Activated CD8-positive, alpha-beta T cell treated with anti-CD3 and anti-CD28 coated beads for 36 hours (primary cell): ENCODE measurements around the gene APOC3. TPM values are rescaled to one million over a fixed set of nuclear protein-coding genes. Genes with fewer than 3 reads are reported as not detected.

ENCODE experiments used
- ATAC-seq: fragments of 200-7000 bp; cut with Tn5 transposase; one replicate; pipeline ENCODE4 v1.10.0; 2021; ENCODE audit warnings: mild to moderate bottlenecking, moderate library complexity
- CTCF ChIA-PET: fragments of 350-600 bp; sonication (Branson Sonifier 250); formaldehyde crosslinking; loops from one replicate; lab custom pipeline; 2021; ENCODE audit warnings: antibody characterized with exemption; lab: Charles Lee
- POLR2A ChIA-PET: fragments of 350-600 bp; sonication (Branson Sonifier 250); formaldehyde crosslinking; loops from one replicate; lab custom pipeline; 2021; ENCODE audit warnings: antibody characterized with exemption; lab: Charles Lee
- DNase-seq: peaks from one replicate; pipeline ENCODE4 v3.0.0-alpha.2; 2020
- H3K27ac Mint-ChIP-seq: one replicate; pipeline ENCODE4 v1.8.0; 2021; ENCODE audit warnings: mild to moderate bottlenecking, mixed read lengths
- H3K27me3 Mint-ChIP-seq: one replicate; pipeline ENCODE4 v1.8.0; 2021; ENCODE audit warnings: mixed read lengths
- H3K36me3 Mint-ChIP-seq: one replicate; pipeline ENCODE4 v1.8.0; 2021; ENCODE audit warnings: low read depth, mixed read lengths
- H3K4me1 Mint-ChIP-seq: one replicate; pipeline ENCODE4 v1.8.0; 2021; ENCODE audit warnings: low read depth, mixed read lengths
- H3K4me3 Mint-ChIP-seq: one replicate; pipeline ENCODE4 v1.8.0; 2021; ENCODE audit warnings: mild to moderate bottlenecking, moderate library complexity, mixed read lengths
- H3K9me3 Mint-ChIP-seq: one replicate; pipeline ENCODE4 v1.8.0; 2021; ENCODE audit warnings: mixed read lengths
- CTCF ChIP-seq: fragments of 200-600 bp; IDR thresholded peaks from one replicate; pipeline ENCODE4 v1.8.0; 2022; ENCODE audit warnings: antibody characterized with exemption, mild to moderate bottlenecking
- intact Hi-C: fragments of 100-400 bp; cut with micrococcal nuclease; formaldehyde crosslinking; loops from one replicate; pipeline ENCODE4 v1.10.0; 2022
- total RNA-seq, 2 experiments: library from RNA; stranded (reverse); gene quantifications; one replicate each; pipeline ENCODE4 v1.2.3, GENCODE V29; 2021

Gene APOC3
- total RNA-seq, 2 experiments from 2014 or later: not detected

GRCh38 chr11:116828632-116829524, 829 bp upstream of the APOC3 start:
- intact Hi-C loops: no loop called here
- CTCF ChIA-PET: no interaction called here
- Mint-ChIP-seq H3K27ac (no peak overlapping the region), H3K27me3 (no peaks in the 10 kb centered on the region), H3K4me3 (no peak overlapping the region), H3K36me3 (no peaks in the 10 kb centered on the region), H3K9me3 (no peaks in the 10 kb centered on the region), H3K4me1 (no peaks in the 10 kb centered on the region)
- POLR2A ChIA-PET: no interaction called here
- no peak for TF ChIP-seq CTCF
- DNase-seq (no peak), ATAC-seq (no peak)

GRCh38 chr11:116830184-116830912, 641 bp downstream of the APOC3 start:
- CTCF ChIA-PET: no interaction called here
- intact Hi-C loops: no loop called here
- POLR2A ChIA-PET: interaction anchor here (1.0 kb wide), 1 partner anchor 8 kb away, joined by 3 read pairs; no protein-coding TSS in a partner anchor
- no peak for TF ChIP-seq CTCF
- Mint-ChIP-seq H3K27ac (no peak overlapping the region), H3K4me1 (no peaks in the 10 kb centered on the region), H3K9me3 (no peaks in the 10 kb centered on the region), H3K27me3 (no peaks in the 10 kb centered on the region), H3K36me3 (no peaks in the 10 kb centered on the region), H3K4me3 (no peak overlapping the region)
- DNase-seq: no peak
- ATAC-seq: no peak

- CTCF ChIA-PET: interaction anchor here (2.5 kb wide), 1 partner anchor 395 kb away, joined by 7 read pairs; no protein-coding TSS in a partner anchor
- TF ChIP-seq CTCF: no peak
- ATAC-seq (no peak), DNase-seq (no peak)
- no peak overlapping the region for H3K4me3 Mint-ChIP-seq
- POLR2A ChIA-PET: no interaction called here
- peaks cover 4% of the 10 kb centered on the region for H3K4me1 Mint-ChIP-seq
- H3K27me3 Mint-ChIP-seq: no peaks in the 10 kb centered on the region
- no peaks in the 10 kb centered on the region for H3K9me3 Mint-ChIP-seq
- H3K36me3 Mint-ChIP-seq: no peaks in the 10 kb centered on the region
- no peak overlapping the region for H3K27ac Mint-ChIP-seq
- intact Hi-C loops: no loop called here
Measured at GRCh38 chr11:116831790-116832349, 2.2 kb downstream of the APOC3 start.

- Mint-ChIP-seq H3K9me3 (no peaks in the 10 kb centered on the region), H3K4me3 (no peak overlapping the region), H3K27ac (no peak overlapping the region), H3K4me1 (peaks cover 4% of the 10 kb centered on the region), H3K27me3 (no peaks in the 10 kb centered on the region), H3K36me3 (no peaks in the 10 kb centered on the region)
- ATAC-seq: no peak
- POLR2A ChIA-PET: no interaction called here
- intact Hi-C loops: no loop called here
- no peak for DNase-seq
- no peak for TF ChIP-seq CTCF
- CTCF ChIA-PET: interaction anchor here (1.1 to 2.5 kb wide), 3 partner anchors 42 to 394 kb away, joined by 3 to 7 read pairs (median 5); partner anchors contain the start of gene APOA5
Measured at GRCh38 chr11:116832350-116833290, 2.9 kb downstream of the APOC3 start.
